Putamen (tissue), 1 donor: ENCODE data around the gene CCL25.

ENCODE experiments used
- DNase-seq: peaks from one replicate; pipeline ENCODE4 v3.0.0-alpha.2; 2016; ENCODE audit warnings: low spot score

CCL25 gene

GRCh38 chr19:8045872-8046568 lies 6.5 kb upstream of the CCL25 start:
- no peak for DNase-seq

- DNase-seq = no peak
Observed at GRCh38 chr19:8046569-8047165, 5.9 kb upstream of the CCL25 start.

- DNase-seq = peak; percentile 44
Observed at GRCh38 chr19:8050274-8051096, 2.1 kb upstream of the CCL25 start.

- DNase-seq = no peak
Observed at GRCh38 chr19:8054169-8054568, 1.6 kb downstream of the CCL25 start.

- DNase-seq = no peak
Observed at GRCh38 chr19:8056533-8056932, 4.0 kb downstream of the CCL25 start.

GRCh38 chr19:8057545-8058270 lies 5.1 kb downstream of the CCL25 start:
- DNase-seq = no peak

GRCh38 chr19:8064911-8065874 lies 12.6 kb downstream of the CCL25 start:
- DNase-seq = no peak

- DNase-seq = no peak
Observed at GRCh38 chr19:8065875-8066261, 13.3 kb downstream of the CCL25 start.

- DNase-seq = peak; percentile 22
Observed at GRCh38 chr19:8069096-8069973, 16.8 kb downstream of the CCL25 start.

GRCh38 chr19:8071912-8072311 lies 19.4 kb downstream of the CCL25 start:
- DNase-seq = no peak

GRCh38 chr19:8074501-8074900 lies 21.9 kb downstream of the CCL25 start:
- no peak for DNase-seq

- no peak for DNase-seq
Observed at GRCh38 chr19:8075158-8076074, 22.9 kb downstream of the CCL25 start.

GRCh38 chr19:8079988-8080387 lies 27.4 kb downstream of the CCL25 start:
- DNase-seq = no peak

- DNase-seq = no peak
Observed at GRCh38 chr19:8080832-8081231, 28.3 kb downstream of the CCL25 start.

- DNase-seq = no peak
Observed at GRCh38 chr19:8081569-8082550, 29.3 kb downstream of the CCL25 start.

GRCh38 chr19:8083141-8083540 lies 30.6 kb downstream of the CCL25 start:
- DNase-seq = no peak

- DNase-seq = no peak
Observed at GRCh38 chr19:8084152-8084551, 31.6 kb downstream of the CCL25 start.
